Posterior vena cava (tissue), 2 donors: ENCODE results near the gene CS. TPM values are rescaled to one million over a fixed set of nuclear protein-coding genes. Genes with fewer than 3 reads are reported as not detected.
A peak's percentile ranks its signal among the peaks of the same experiment; 100 is the strongest.

Experiments used
- DNase-seq: peaks from one replicate; pipeline ENCODE4 v3.0.0-alpha.2; 2020; ENCODE audit warnings: low spot score
- intact Hi-C, 2 donors: fragments of 100-400 bp; cut with DNase I; formaldehyde crosslinking; loops; one replicate each; pipeline versions ENCODE4 v1.14.1 to v1.14.2; 2022 to 2023
- total RNA-seq, 2 donors: library from RNA; stranded (reverse); fragmentation: NEBNext Ultra II Directional; extraction: Animal tissue kit (Norgen Biotek cat#: 25700); gene quantifications; one replicate each; pipeline ENCODE4 v1.2.1, GENCODE V29; 2021
- donor health status: DM: yes; HTN: yes; CAD: no.
- donor health status: DM: yes; HTN: yes; CAD: no.

The CS gene
- total RNA-seq, 2 donors from 2014 or later, result 109 to 115 TPM

DNA sequence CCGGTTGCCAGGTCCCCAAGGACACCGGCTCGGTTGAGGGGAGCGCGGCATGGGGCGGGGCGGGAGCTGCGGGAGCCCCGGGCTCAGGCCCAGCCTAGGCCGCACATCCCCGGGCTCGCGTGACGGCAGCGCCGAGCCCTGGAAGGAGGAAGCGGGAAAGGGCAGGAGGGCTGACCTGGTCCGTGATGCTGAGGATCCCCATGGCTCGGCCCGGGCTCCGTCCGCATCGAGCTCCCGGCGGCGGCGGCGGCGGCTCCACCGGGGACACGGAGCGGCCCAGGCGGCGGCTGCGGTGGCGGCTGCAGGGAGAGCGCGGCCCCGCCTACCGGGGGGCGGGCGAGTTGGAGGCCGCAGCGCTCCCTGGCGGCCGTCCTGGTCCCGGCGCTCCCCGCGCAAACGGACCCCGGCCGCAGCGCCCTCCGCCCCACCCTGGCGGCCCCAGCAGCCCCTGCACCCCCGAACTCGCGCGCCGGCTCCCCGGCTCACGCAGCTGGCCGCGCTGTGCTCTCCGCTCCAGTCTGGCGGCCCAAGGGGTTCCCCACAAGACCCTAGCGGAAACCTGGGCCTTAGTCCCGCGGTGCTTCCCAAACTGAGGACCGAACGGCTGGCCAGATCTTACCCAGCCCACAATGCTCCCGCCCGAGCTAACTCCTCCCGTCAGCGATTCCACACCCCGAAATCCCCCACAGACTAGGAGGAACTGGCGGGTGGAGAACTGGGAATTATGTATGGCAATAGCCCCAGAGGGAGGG lies 41.9 kb downstream of the CS start, which contains the start of gene ANKRD52:
Gene ANKRD52 (minus strand): TSS at position 317 of the 752 bp plus-strand sequence. CDS start 115 bp downstream, at position 202.
- peak; percentile 92 for DNase-seq
- intact Hi-C loops, result no loop called here

DNA sequence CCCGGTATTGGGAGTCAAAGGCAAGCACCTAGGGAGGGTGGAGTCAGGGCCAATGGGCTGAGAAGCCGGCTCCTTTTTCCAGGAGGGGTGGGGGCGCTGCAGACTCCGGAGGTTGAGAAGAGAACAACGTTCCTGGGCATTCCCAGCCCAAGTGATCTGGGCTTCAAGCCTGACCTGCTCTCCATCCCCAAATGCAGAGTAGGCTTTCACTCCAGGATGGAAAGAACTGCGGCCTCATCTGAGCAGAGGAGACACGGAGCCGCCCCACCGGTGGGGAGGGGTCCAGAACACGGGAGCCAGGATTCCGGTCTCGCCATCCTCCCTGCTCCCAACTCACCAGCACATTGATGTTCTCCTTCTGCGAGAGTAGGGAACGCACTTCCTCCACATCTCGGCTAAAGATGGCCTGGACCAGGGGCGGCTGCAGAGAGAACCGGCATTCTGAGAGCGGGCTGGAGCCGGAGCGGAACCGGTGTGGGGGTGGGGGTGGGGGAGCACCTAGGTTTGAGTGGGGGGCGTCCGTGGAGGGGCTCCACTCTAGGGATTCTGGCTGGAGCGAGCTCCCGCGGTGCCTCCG lies 42.6 kb downstream of the CS start:
- DNase-seq, result no peak
- intact Hi-C loops, result loop anchor here in 1 of 2 donors (1.0 kb wide), 1 partner anchor 18 kb away; no protein-coding TSS in a partner anchor

DNA sequence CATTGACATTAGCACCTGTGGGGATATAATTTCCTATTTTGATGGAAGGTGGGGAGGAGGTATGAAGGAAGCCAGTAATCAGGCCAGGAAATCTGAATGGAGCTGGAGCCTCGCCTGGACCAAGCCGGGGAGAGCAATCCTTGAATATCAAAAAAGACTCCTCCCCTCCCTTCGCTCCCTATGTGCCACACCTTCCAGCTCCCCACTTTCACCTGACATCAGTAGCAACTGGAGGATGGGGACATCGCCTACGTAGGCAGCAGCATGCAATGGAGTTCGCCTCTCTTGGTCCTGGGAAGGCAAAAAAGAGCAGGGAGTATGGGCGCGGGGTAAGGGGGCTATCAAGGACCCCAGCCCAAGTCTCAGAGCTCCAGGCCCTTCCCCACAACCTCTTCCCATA lies 43.1 kb downstream of the CS start:
- intact Hi-C loops, result loop anchor here in 1 of 2 donors (1.0 kb wide), 1 partner anchor 18 kb away; no protein-coding TSS in a partner anchor
- no peak for DNase-seq

DNA sequence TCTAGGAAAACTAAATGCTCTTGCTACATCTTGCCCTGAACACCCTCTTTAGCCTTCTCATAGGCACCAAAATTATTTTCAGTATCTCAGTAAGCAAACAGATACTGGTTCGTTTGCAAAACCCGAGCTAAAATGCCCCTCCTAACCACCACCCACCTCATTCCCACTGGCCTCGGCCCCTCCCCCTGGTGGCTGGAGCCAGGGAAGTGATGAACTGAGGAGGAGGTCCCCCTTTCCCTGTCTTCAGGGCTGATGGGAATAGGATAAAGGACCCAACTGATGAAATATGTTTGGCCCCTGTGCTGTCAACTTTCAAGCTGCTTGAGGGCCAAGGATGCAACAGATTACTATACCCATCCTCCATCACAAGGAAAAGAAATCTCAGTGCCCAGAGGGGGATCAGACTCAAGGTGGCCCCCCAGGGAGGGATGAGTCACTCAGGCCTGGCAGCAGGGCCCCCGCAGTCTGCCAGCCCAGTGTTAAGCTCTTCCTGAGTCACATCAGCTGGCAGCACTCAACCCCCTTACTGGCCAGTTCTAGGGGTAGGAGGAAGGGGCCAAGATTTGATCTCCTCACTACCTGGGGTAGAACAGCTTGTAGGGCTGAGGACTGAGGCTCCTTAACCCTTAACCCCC lies 43.7 kb downstream of the CS start:
- intact Hi-C loops, result no loop called here
- no peak for DNase-seq

DNA sequence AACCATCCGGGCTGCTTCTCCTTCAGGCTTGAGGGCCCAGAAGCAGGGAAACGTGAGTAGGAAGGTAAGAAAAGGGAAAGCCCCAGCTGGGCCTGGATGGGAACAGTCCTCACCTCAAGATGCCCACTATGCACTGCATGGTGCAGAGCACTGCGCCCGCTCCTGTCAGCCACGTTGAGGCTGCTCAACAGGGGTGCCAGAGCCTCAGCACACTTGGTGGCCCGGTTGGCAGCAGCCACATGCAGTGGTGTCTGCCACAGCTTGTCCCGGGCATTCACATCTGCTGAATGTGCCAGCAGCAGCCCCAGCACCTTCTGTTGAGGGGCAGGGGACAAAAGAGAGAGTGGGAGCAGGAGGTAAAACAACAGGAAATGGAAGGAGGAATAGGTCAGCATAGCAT lies 44.5 kb downstream of the CS start:
- DNase-seq, result no peak
- intact Hi-C loops, result no loop called here

DNA sequence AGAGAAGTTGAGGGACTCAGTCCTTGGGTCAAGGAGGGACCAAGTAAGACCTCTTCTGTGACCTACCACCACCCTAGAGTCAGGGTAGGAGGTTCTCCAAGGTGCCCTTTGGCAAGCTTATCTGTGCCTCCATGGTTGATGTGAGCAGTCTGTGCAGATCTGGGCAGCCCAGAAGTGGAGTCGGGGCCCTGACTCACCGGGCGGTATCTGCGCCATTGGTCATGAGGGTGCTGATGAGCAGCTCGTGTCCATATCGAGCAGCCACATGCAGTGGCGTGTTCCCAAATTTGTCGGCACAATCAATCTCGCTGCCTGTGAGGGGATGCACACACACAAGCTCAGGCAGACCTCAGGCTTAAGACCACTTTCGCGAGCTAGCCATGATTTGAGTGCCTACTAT lies 47.0 kb downstream of the CS start:
- intact Hi-C loops, result no loop called here
- no peak for DNase-seq

DNA sequence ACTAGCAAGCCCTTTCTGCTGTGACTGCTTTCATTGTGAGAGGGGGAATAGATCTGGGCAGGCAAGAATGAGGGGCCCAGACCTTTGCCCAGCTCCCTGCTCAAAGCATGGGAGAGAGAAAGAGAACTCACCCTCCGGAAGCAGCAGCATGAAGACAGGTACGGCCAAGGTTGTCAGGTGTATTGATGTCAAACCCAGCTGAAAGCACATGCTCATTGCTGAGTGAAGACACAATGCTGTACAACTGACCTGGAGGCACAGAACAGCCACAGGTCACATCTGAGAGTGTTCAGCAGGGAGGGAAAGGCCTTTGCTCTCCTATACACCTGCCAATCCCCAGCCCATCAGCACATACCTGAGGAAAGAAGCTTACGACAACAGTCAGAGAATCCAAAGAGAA lies 47.5 kb downstream of the CS start:
- intact Hi-C loops, result no loop called here
- DNase-seq, result no peak

DNA sequence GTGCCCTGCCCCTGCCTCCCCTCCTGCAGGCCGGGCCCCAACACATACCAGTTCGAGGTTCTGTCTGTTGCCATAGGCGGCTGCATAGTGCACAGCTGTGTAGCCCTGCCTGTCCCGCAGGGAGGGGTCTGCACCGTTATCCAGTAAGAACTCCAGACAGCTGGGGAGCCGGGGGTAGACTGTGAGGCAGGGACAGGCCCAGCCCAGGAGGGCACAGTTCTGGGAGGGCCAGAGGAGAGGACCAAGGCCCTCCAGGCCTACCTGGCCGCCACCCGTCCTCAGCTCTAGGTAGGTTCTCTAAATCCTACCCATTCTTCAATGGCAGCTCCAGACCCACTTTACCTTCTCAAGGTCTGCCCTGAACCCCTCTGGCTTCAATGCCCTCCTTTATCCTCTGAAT lies 51.4 kb downstream of the CS start:
- intact Hi-C loops, result no loop called here
- DNase-seq, result no peak

DNA sequence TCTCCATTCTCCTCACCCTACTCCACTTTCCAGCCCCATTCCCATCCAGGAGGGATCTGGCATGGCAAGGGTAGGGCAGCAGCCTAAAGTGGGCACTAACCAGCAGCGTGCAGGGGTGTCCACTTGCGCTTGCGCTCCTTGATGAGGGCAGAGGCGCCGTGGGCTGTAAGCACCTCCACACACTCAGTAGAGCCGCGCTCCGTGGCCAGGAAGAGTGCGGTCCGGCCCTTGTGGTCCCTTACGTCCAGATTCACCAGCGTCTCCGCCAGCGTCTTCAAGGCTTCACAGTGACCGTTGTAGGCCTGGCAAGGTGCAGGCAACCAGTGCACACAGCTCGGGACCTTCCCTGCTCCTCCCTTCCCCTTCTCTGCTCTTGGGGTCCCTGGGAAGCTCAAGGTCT lies 52.2 kb downstream of the CS start:
- intact Hi-C loops, result no loop called here
- no peak for DNase-seq

DNA sequence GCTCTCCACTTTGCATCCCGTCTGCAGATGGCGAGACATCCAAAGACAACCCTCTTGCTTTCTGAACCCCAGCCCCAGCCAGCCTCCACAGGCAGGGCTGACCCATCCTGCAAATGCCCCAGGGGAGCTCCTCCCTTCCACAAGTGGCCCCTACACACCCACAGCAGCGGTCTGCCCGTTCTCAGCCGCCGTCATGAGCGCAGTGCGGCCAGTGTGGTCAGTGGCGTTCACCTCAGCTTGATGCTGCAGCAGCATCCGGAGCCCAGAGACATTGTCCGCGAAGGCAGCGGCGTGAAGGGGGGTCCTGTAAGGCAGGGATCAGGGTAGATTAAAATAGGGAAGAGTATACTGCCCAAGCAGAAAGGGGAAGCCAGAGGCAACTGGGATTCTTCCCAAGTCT lies 55.6 kb downstream of the CS start:
- intact Hi-C loops, result no loop called here
- DNase-seq, result no peak

DNA sequence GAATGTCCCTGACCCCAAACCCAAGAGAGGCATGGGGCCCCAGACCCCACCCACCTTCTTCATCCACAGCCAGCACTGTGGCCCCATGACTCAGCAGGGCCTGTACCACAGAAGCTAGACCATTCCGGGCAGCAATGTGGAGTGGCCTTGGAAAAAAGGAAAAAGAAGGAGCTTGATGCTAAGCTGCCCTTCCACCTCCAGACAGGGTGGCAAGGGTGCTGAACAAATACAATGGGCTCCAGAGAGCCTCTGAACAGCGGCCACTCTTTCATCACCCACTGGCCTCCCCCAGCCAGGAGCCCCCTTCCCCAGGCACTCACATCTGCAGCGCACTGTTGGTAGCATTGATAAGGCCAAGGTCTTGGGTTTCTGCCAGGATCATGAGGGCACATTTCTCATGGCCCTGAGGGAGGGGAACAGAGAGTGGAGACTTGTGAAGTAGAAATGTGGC lies 56.4 kb downstream of the CS start:
- intact Hi-C loops, result no loop called here
- DNase-seq, result no peak

DNA sequence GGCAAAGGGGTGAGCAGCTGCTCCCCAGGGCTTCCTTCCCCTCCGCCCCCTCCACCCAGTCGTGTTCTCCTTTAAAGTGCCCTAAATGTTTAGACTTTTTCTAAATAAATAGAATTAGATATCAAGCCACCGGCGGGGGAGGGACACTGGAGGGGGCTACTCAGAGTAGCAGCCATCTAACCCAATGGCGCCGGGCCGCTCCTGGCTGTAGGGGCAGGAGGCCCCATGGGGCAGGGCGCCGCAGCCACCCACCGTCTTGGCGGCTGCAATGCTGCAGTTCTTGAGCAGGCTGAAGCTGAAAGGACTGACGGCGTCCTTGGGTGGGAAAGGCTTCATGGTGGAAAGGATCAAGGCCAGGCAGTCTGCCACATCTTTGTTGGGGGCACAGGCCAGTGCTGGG lies 57.1 kb downstream of the CS start:
- no peak for DNase-seq
- intact Hi-C loops, result no loop called here

DNA sequence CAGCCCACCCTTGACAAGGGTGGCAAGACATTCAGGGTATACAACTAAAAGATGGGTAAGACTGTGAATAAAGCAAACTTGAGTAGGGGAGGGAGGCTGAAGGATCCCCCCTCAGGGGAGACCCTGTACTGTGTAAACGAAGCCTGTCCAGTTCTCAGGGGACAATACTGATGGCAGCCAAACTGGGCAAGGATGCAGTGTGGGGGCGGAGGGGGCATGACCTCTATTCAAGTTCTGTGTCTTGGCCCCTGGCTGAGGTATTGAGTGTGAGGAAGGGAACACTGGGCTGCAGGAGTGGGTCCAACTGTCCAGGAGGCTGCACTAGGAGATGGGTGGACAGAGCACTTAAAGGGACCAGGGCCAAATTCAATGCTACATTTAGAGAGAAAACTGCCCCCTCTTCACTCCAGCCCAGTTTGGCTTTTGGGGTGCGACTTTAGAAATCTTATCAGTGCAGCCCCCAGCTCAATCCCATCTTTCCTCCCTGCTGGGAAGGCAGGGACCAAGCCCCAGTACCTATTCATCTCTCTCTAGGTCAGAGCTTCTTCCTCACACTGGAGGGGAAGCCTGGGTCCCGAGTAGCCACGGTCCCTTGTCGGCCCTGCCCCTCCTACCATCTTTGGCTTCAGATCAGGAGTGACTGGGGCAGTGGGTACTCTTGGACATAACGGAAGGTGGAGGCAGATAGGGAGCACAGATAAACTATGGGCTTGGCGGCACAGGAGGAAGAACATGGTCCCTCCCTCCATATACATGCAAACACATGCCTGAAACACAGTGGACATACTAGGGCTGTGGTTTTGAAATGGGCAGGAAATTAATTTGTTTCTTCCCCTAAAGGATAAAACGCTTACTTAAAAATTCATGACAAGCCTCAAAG lies 58.5 kb downstream of the CS start:
- intact Hi-C loops, result no loop called here
- no peak for DNase-seq

DNA sequence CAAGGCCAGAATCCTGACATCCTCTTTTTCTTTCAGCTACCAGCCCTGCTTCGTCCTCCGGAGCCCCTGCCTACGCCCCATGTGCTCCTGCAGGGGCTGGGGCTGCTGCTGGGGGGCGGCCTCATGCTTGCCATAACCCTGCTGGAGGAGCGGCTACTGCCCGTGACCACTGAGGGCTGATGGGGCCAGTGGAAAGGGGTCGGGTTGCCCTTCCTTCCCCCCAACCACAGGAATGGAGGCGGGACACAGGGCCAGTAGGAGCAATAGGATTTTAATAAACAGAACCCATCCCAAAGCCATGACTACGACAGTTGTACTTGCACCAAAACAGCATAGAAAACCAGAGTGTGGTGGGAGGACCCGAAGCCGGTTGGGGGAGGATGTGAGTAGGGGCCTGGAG lies 62.6 kb downstream of the CS start:
- intact Hi-C loops, result no loop called here
- DNase-seq, result no peak

DNA sequence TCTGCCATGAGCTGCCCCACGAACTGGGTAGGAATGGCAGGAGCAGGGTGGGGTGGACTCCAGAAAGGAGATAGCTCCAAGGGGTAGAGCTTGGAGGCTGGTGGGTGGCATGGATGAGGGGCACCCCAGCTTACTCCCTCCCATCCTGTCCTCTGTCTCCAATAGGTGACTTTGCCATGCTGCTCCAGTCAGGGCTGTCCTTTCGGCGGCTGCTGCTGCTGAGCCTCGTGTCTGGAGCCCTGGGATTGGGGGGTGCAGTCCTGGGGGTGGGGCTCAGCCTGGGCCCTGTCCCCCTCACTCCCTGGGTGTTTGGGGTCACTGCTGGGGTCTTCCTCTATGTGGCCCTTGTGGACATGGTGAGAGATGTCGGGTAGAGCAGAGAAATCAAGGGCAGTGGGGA lies 63.1 kb downstream of the CS start:
- intact Hi-C loops, result no loop called here
- no peak for DNase-seq

DNA sequence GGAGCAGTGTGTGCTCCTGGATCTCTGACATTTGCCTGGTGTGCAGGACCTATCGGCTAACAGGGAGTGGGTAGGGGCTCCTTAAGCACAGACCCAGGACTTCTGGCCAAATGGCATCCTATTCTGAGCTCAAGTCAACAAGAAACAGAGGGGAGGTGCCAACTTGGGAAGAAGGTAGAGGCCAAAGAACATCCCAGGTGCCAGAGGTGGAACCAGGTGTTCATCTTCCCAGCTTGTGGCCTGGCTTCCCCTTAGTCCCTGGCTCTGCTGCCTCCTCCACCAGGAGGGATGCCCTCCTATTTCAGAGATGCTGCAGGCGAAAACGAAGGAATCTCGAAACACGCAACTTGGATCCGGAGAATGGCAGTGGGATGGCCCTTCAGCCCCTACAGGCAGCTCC lies 64.0 kb downstream of the CS start:
- intact Hi-C loops, result no loop called here

DNA sequence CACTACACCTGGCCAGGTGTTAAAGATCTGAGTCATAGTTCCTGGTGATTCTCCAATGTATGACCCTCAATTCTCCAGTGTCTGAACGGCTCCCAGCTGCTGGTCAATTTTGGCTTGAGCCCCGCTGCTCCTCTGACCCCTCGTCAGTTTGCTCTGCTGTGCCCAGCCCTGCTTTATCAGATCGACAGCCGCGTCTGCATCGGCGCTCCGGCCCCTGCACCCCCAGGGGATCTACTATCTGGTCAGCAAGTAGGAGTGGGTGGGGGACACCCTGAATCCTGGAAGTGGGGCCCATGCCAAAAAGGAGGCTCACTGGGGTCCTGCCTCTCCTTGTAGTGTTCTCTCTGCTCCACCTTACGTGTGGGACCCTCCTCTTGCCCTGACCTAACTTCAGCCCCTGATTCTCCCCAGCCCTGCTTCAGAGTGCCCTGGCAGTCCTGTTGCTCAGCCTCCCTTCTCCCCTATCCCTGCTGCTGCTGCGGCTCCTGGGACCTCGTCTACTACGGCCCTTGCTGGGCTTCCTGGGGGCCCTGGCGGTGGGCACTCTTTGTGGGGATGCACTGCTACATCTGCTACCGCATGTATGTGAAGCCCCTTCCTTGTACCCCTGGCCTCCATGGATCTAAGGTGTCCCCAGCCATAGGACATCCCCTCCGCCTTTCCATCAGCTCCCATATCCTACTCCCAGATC lies 65.2 kb downstream of the CS start:
- no peak for DNase-seq
- intact Hi-C loops, result no loop called here

More for the DNA sequence above, 64.0 kb downstream of the CS start:
- DNase-seq, result no peak

DNA sequence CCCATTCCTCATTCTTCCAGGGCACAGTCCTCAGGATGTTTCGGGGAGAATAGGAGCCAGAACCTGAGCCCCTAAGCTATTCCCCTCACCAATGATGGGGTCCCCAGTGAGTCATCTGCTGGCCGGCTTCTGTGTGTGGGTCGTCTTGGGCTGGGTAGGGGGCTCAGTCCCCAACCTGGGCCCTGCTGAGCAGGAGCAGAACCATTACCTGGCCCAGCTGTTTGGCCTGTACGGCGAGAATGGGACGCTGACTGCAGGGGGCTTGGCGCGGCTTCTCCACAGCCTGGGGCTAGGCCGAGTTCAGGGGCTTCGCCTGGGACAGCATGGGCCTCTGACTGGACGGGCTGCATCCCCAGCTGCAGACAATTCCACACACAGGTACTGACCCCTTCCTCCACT lies 68.9 kb downstream of the CS start:
- intact Hi-C loops, result no loop called here
- no peak for DNase-seq
